Kidney epithelial cell (primary cell): ENCODE measurements around the gene IL1RAPL1. TPM values are rescaled to one million over a fixed set of nuclear protein-coding genes. Genes with fewer than 3 reads are reported as not detected.

Experiments used
- DNase-seq: peaks from one replicate; pipeline ENCODE4 v3.0.0-alpha.2; 2010; ENCODE audit warnings: low read depth
- H3K27me3 ChIP-seq: 2 replicates; pipeline ENCODE4 v1.6.0; 2011; ENCODE audit warnings: low read length; ENCODE audit not compliant: control insufficient read depth, insufficient read depth
- H3K36me3 ChIP-seq: 2 replicates; pipeline ENCODE4 v1.5.1; 2011; ENCODE audit warnings: low read length; ENCODE audit not compliant: control insufficient read depth, insufficient read depth
- H3K4me3 ChIP-seq: 2 replicates; pipeline ENCODE4 v1.5.1; 2011; ENCODE audit warnings: low read depth, mild to moderate bottlenecking, control low read depth, low read length
- total RNA-seq: library from RNA; depleted of rRNA; stranded (reverse); fragments of >200 nt; gene quantifications from 2 replicates; pipeline ENCODE4 v1.2.3, GENCODE V29; 2015
- TF ChIP-seq, protein P1 (sequence below): IDR thresholded peaks from 2 replicates; pipeline ENCODE4 v1.5.1; 2011; ENCODE audit warnings: mild to moderate bottlenecking, moderate library complexity, low read length, control low read depth, inconsistent platforms; ENCODE audit not compliant: insufficient read depth, poor library complexity, severe bottlenecking

Gene IL1RAPL1
- total RNA-seq, 1 donor from 2014 or later = not detected

DNA sequence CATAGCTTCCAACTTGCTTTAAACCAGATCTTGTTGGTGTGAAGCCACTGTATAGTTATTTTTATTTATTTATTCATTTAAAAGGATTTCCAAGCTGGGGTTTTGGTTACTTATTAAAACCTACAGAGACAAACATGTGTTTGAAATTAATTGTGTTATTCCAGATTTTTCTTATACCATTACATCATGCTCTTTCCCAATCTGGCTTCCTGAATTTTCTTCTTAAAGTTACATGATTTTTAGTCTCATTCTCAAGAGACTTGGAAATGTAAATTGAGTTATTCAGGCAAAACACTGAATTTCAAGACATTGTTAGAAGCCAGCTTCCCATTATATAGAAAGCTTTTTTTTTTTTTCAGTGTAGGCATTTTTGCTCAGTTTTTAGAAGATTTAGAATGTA, 381.9 kb downstream of the IL1RAPL1 start:
- no peak for DNase-seq
- TF ChIP-seq, protein P1, sequence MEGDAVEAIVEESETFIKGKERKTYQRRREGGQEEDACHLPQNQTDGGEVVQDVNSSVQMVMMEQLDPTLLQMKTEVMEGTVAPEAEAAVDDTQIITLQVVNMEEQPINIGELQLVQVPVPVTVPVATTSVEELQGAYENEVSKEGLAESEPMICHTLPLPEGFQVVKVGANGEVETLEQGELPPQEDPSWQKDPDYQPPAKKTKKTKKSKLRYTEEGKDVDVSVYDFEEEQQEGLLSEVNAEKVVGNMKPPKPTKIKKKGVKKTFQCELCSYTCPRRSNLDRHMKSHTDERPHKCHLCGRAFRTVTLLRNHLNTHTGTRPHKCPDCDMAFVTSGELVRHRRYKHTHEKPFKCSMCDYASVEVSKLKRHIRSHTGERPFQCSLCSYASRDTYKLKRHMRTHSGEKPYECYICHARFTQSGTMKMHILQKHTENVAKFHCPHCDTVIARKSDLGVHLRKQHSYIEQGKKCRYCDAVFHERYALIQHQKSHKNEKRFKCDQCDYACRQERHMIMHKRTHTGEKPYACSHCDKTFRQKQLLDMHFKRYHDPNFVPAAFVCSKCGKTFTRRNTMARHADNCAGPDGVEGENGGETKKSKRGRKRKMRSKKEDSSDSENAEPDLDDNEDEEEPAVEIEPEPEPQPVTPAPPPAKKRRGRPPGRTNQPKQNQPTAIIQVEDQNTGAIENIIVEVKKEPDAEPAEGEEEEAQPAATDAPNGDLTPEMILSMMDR = no peak

DNA sequence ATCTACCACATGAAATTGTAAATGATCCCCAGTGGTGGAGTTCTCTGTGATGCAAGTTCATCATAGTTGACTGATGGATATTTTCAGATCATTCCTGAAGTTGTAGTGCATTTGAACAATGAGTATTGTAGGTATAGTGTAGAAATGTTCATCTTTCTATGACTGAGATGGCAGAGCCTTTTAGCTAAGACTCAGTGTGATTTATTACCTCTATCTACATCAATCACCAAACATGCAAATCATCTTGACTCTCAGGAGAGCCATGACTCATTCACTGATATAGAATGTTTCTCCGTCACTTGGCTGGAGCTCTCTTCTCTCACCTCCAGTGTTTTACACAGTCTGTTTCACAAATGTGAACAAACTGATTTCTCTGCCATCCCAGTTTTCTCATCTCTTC, 392.6 kb downstream of the IL1RAPL1 start:
- DNase-seq = no peak
- Histone ChIP-seq H3K27me3 (no peaks in the 10 kb centered on the region), H3K4me3 (no peak overlapping the region), H3K36me3 (no peaks in the 10 kb centered on the region)
- TF ChIP-seq, protein P1 = no peak

More for the DNA sequence above, 381.9 kb downstream of the IL1RAPL1 start:
- H3K36me3 ChIP-seq = no peaks in the 10 kb centered on the region
- no peak overlapping the region for H3K4me3 ChIP-seq
- H3K27me3 ChIP-seq = no peaks in the 10 kb centered on the region

DNA sequence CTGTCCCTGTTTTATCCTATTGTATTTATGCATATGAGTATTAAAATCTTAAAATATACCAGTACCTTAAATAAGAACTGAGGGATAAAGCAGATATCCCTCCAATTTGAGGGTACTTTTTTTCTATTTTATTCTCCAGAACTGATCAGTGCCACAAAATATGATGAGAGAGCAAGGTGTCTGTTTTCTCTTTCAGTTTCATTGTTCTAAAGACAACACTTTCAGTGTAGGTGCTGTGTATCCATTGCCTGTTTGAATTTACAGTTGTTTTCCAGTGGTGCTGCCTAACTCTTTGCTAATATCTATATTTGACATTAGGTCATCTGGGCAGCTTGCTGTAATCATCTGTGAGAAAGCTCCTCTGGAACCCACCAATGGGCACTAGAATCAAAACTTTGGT, 394.7 kb downstream of the IL1RAPL1 start:
- H3K27me3 ChIP-seq = no peaks in the 10 kb centered on the region
- TF ChIP-seq, protein P1 = no peak
- H3K36me3 ChIP-seq = no peaks in the 10 kb centered on the region
- DNase-seq = no peak
- no peak overlapping the region for H3K4me3 ChIP-seq

DNA sequence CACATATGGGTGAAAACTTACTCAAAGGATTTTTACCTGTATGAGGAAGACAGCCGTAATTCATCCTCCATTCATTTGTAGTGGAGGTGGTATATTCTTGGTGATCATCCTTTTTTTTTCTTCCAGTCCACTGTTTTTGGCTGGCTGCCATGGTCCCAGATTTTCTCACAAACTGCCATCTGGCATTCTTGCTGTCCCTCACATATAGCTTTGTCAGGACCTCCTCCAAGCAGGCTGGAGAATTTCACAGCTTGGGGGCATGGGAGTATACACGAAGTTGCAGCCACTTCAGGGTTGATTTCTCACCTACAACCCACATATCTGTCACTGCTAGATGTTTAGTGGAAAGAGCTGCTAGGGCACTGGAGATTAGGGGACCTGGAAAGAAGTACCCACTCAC, 401.0 kb downstream of the IL1RAPL1 start:
- DNase-seq = no peak
- TF ChIP-seq, protein P1 = no peak
- Histone ChIP-seq H3K36me3 (no peaks in the 10 kb centered on the region), H3K27me3 (no peaks in the 10 kb centered on the region), H3K4me3 (no peak overlapping the region)

- TF ChIP-seq, protein P1 = no peak
- no peak overlapping the region for H3K4me3 ChIP-seq
- DNase-seq = no peak
- no peaks in the 10 kb centered on the region for H3K27me3 ChIP-seq
- H3K36me3 ChIP-seq = no peaks in the 10 kb centered on the region
Measured at GRCh38 chrX:28997706-28998463, 410.6 kb downstream of the IL1RAPL1 start.

DNA sequence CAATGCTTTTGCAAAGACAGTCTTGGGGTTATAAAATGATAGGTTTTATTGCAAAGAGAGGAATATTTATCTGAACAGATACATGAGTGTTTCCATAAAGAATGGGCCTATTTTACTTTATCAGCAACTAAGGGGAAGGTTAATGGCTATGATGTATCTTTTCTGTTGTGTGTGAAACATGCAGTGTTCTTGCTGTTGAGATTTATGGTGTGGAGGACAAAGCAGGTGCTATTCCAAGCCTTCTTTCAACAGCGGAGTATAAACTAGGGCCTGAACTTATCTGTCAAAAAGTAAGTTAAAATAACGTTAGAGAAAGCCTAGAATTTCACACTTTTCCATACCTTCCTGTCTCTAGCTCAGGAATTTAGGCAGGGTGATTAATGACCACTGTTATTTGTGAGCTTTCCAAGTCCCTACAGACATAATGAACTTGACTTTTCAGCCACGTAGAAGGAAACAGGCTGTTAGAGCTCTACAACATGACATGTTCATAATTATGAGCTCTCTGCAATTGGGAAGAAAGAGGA, 411.4 kb downstream of the IL1RAPL1 start:
- Histone ChIP-seq H3K4me3 (no peak overlapping the region), H3K27me3 (no peaks in the 10 kb centered on the region), H3K36me3 (no peaks in the 10 kb centered on the region)
- no peak for DNase-seq
- TF ChIP-seq, protein P1 = no peak
